HG02610 (cell line): ENCODE measurements around the gene YWHAE.
"Not testable (repeated sequence)": the region's sequence is repeated elsewhere in the genome, so short reads cannot be mapped to it uniquely, and the experiment has no call there.

Experiments used
- ATAC-seq: cut with Tn5 transposase; IDR thresholded peaks from one replicate; pipeline ENCODE4 v1.9.1; 2021; ENCODE audit warnings: mild to moderate bottlenecking, moderate library complexity; ENCODE audit not compliant: unreplicated experiment

The YWHAE gene

DNA sequence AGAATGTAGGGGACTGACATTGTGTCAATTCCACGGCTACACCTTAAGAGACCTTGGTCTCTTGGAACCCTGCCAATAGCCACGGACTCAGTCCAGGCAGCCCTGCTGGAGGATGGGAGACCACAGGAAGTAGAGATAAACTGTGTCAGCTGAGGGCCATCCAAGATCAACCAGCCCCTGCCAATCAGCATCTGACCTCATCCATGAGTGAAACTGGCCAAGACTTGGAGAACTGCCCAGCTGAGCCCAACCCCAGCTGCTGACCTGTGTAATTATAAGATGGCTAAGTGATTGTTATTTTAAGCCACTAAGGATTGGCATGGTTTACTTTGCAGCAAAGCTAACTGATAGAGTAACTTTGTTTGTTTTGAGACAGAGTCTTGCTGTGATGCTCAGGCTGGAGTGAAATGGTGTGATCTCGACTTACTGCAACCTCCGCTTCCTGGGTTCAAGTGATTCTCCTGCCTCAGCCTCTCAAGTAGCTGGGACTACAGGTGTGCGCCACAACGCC lies 13.3 kb upstream of the YWHAE start:
- no peak for ATAC-seq

DNA sequence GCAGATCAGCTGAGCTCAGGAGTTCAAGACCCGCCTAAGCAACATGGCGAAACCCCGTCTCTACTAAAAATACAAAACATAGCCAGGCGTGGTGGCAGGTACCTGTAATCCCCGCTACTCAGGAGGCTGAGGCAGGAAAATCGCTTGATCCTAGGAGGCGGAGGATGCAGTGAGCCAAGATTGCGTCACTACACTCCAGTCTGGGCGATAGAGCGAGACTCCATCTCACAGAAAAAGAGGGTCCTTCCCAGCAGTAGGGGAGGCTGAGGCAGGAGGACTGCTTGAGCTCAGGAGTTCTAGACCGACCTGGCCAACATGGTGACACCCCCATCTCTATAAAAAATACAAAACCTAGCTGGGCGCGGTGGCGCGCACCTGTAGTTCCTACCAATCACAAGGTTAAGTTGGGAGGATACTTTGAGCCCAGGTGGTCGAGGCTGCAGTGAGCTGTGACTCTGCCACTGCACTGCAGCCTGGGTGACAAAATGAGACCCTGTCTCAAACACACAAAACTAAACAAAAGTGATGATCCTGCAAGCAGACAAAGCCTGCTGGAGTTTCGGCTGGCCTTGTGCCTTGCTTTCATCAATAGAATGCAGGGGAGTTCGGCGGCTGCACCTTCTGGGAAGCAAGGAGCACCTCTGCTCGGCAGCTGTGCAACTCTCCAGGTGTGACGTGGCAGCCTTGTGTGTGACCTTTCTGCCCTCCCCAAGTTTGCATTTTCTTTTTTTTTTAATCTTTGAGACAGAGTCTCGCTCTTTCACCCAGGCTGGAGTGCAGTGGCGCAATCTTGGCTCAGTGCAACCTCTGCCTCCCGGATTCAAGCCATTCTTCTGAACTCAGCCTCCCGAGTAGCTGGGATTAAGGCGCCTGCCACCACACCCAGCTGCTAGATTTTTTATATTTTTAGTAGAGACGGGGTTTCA lies 12.4 kb upstream of the YWHAE start:
- no peak for ATAC-seq

DNA sequence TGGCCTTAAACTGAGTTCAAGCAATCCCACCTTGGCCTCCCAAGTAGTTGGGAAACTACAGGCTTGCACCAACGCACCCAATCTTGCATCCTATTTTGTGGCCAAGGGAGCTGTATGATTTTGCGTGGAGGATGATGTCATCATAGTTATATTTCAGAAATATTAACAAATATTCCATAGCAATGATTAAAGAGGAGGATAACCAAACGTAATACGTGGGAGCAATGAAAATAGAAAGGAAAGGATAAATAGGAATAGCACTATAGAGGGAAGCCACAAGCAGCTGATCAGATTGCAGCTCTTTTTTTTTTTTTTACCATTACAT lies 2.2 kb upstream of the YWHAE start:
- no peak for ATAC-seq

DNA sequence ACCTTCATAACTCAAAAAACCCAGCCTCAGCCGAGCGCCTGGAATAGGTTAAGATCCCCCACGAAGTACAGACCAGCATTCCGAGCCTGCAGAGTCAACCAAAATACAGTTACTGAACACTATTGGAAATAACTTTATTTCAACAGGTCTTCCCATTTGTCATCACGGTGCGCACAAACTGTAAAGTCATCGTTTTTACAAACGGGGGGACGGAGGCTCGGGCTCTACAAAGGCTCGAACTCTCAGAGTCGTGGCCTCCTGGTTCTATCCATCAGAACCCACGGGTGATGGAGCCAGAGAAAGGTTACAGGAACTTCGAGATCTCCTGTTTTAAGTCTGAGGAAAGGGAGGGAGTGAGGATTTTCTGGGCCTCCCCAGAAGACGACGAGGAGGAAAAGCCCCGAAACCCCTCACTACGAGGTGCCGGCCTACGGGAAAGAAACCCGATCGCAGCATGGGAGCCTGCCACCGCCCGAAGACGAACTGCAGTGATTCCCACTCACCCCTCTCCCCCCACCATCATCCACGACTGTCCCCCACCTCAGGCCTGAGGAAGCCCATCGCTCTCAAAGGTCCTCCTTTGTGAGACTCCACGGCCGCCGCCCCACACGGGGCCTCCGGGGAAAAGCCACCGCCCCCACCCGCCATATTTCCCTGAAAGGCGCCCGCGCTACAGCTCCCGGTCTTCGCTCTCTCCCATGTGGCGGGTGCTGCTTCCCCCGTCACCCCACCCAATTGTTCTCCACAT lies 917 bp downstream of the YWHAE start:
- ATAC-seq: peak; percentile 7

DNA sequence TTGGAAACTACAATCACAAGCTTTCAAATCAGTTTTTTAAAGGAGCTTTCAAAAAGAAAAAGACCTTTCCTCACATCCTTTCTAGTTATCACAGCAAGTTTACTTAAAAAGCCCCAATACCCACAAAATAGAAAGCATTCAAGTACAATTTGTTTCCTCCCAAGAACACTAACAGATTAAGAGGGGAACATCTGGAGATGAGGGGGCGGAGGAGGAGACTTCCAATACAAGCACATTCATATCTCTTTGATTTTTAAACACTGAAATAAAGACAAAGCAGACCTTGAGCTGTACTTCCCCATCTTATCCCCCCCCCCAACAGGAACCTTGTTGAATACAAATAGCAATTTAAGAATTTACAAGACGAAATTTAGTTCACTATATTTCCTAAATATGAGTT lies 2.0 kb downstream of the YWHAE start:
- ATAC-seq: no peak

DNA sequence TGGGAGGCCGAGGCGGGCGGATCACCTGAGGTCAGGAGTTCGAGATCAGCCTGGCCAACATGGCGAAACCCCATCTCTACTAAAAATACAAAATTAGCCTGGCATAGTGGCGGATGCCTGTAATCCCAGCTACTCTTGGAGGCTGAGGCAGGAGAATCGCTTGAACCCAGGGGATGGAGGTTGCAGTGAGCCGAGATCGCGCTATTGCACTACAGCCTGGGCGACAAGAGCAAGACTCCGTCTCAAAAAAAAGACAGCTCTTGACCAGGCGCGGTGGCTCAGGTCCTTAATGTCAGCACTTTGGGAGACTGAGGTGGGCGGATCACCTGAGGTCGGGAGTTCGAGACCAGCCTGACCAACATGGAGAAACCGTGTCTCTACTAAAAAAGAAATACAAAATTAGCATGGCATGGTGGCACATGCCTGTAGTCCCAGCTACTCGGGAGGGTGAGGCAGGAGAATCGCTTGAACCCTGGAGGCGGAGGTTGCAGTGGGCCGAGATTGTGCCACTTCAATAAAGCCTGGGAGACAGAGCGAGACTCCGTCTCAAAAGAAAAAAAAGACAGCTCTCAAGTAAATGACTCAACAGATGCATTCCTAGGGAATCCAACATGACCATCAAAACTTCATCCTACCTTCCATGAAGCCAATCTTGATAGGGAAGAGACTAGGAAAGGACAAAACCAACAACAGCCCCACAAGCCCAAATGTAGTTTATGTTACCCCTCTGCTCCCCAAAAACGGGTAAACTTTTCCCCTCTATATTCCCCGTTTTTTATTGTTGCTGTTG lies 4.0 kb downstream of the YWHAE start:
- ATAC-seq: not testable (repeated sequence)

DNA sequence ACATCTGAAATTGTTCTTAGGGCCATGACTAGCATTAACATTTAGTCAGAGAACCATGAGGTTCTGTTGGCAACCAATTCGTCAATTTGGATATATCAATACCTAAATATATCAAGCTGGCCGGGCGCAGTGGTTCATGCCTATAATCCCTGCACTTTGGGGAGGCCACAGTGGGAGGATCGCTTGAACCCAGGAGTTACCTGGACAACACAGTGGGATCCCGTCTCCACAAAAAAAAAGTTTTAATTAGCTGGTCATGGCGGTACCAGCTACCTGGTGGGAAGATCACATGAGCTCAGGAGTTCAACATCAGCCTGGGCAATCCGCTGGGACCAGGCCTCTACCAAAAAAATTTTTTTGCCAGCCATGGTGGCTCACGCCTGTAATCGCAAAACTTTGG lies 8.4 kb downstream of the YWHAE start:
- ATAC-seq: no peak

DNA sequence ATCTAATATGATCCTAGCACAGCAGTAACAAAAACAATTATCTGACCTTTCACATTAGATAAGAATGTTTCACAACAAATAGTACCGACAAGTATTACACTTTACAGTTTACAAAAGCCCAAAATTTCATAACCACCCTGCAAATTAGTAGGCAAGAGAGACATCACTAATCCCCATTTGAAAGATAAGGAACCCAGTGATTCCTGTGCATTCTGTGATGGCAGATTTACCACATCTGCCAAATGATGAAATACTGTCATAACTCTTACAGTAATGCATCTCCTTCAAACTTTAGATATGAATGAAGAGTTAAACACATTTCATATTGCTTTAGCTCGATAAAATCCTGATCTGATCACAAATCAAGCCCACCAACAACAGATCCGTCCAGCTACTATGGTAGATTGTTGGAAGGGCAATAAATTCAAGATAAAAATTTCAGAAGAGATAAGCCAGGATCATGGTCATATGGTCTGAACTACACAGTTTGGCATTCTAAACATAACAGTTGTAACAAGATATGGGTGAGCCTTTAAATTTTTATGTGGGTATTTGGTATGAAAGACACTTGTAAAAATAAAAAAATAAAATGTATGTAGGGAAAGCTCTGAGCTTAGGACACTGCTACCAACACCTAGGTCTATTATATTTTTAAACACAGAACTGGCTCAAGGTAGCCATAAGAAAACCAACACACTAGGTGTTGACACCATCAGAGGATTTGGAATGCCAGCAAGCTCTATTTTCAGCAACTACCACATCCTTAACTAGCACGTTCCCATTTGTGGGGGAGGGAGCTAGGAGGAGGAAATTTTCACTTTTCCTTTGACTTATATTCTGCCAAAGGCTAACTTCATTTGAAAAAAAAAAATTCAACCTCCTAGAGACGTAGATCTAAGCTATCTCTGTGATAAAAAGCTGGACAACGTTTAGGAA lies 9.3 kb downstream of the YWHAE start:
- ATAC-seq: no peak

DNA sequence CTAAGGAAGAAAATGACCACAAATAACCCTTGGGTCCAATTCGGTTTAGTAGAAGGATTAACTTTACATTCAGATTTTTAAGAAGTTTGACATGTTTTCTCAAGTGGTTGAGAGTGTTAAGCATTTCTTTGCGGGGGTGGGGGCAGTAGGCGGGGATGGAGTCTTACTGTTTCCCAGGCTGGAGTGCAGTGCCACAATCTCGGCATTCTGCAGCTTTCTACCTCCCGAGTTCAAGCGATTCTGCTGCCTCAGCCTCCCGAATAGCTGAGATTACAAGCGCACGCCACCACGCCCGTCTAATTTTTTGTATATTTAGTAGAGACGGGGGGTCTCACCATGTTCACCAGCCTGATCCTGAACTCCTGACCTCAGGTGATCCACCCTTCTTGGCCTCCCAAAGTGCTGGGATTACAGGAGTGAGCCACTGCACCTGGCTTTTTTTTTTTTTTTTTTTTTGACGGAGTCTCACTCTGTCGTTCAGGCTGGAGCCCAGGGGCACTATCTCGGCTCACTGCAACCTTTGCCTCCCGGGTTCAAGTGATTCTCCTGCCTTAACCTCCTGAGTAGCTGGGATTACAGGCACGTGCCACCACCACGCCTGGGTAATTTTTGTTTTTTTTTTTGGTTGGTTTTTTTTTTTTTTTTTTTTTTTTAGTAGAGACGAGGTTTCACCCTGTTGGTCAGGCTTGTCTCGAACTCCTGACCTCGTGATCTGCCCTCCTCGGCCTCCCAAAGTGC lies 12.4 kb downstream of the YWHAE start:
- ATAC-seq: not testable (repeated sequence)

DNA sequence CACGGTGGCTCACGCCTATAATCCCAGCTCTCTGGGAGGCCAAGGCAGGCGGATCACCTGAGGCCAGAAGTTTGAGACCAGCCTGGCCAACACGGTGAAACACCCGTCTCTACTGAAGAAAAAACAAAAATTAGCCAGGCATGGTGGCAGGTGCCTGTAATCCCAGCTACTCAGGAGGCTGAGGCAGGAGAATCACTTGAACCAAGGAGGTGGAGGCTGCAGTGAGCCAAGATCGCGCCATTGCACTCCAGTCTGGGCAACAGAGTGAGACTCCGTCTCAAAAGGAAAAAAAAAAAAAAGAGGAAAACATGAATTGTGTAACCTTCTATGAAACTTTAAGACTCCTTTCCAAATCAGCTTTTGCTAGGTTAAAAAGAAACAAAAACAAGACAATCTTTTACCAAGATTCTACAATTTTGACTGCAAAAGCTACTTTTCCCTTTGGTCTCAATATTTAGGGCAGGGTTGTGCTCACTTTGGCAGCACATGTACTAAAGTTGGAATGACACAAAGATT lies 13.3 kb downstream of the YWHAE start:
- ATAC-seq: not testable (repeated sequence)

DNA sequence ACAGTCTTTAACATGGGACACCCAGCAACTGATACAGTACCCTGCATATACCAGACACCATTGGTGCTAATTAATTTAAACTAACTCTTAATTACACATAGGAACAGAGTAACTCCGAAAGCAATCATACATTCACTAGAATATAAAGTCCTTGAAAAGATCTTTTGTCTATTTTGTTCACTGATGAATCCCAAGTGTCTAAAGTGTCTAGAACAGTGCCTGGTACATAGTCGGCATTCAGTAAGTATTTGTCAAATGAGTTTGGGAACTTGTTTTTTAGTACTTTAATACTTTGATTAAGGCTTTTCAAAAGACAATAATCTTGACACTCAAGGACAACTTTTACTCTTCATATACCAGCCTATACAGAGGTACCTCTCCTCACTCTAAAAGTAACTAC lies 13.8 kb downstream of the YWHAE start:
- ATAC-seq: no peak

DNA sequence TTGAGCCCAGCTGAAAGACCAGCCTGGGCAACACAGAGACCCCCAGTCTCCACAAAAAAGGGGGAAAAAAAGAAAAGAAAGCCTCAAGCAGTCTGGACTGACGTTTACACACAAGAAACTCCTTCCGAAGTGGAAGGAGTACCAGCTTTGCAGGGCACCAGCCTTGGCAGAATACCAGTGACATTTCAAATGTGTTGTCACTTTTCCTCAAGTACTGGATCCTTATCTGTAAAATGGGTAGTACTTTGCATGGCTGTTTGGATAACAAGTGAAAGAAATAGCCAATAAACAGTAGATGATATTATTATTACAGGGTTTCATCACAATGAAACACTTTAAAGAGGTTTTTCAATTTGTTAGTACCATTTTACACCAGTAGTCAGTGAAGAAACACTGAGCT lies 14.2 kb downstream of the YWHAE start:
- no peak for ATAC-seq

DNA sequence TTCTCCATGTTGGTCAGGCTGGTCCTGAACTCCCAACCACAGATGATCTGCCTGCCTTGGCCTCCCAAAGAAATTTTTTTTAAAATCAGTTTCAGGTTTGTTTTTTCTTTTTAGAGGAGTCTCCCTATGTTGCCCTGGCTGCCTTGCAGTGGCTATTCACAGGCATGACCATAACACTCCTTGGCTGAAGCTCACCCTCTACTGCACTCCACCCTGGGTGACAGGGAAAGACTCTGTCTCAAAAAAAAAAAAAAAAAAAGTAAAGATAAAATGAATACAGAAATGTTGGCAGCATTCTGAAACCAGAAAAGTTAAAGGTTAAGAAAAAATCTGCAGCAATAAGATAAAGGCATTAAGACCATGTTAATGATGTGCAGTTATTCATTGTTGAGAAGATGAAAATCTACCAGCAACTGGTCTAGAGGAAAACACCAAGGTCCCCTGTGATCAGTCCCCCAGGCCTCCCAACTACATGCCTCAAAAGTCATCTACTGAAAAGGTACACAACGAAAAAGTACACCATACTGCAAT lies 15.1 kb downstream of the YWHAE start:
- ATAC-seq: no peak

DNA sequence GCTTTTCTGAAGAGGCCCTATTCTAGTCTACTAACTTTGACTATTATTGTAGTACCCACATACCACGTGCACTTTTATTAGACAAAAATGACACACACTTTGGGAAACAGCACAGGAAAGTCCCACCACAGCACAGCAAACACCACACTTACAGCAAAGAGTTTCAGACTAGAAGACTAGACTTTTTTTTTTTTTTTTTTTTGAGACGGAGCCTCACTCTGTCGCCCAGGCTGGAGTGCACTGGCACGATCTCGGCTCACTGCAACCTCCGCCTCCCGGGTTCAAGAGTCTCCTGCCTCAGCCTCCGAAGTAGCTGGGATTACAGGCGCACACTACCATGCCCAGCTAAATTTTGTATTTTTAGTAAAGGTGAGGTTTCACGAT lies 20.1 kb downstream of the YWHAE start:
- ATAC-seq: peak; percentile 62

DNA sequence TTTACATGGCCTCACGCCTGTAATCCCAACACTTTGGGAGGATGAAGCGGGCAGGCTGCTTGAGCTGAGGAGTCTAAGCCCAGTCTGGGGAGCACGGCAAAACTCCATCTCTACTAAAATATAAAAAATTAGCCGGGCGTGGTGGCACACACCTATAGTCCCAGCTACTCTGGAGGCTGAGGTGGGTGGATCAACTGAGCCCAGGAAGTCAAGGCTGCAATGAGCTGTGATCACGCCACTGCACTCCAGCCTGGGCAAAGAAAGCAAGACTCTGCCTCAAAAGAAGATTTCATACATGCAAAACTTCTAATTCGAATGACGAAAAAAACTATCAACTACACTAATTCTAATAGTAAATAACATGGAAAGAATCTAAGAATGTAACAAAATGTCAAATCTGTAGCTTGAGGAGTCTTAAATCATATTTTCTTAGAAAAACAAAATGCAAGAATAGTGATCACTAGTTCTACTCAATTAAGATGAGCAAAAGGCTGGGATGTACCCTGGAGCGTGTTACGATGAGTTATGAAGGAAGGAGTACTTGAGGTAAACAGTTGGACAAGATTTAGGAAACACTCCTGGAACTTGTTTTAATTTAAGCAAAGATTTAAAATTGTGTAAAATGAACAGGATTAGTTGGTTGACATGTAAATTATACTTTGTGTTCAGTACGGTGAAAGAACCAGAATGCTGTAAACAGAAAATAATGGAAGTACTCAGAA lies 20.7 kb downstream of the YWHAE start:
- ATAC-seq: no peak

DNA sequence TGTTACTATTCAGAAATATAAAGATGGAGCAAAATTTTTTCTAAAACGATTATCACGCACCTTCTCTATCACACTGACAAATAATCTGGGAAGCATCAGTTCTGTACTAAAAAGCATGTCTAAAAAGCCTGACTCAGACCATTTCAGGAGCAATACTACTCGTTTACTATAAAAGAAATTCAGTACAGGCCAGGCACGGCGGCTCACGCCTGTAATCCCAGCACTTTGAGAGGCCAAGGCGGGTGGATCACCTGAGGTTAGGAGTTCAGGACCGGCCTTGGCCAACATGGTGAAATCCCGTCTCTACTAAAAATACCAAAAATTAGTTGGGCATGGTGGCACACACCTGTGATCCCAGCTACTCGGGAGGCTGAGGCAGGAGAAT lies 21.6 kb downstream of the YWHAE start:
- ATAC-seq: not testable (repeated sequence)

DNA sequence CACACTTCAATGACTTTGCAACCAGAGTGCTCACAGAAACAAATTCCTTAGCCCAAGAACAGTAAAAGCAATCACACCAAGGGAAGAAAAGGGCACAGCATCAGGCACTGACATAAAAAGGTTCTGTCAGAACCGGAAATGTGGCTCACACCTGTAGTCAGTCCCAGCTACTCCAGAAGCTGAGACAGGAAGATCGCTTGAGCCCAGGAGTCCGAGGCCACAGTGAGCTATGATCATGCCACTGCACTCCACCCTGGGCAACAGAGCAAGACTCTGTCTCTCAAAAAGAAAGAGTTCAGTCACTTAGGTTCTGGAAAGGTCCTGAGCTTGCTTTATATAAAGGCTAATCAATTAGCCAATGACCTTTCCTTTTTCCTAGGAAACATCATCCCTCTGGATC lies 22.7 kb downstream of the YWHAE start:
- ATAC-seq: no peak

DNA sequence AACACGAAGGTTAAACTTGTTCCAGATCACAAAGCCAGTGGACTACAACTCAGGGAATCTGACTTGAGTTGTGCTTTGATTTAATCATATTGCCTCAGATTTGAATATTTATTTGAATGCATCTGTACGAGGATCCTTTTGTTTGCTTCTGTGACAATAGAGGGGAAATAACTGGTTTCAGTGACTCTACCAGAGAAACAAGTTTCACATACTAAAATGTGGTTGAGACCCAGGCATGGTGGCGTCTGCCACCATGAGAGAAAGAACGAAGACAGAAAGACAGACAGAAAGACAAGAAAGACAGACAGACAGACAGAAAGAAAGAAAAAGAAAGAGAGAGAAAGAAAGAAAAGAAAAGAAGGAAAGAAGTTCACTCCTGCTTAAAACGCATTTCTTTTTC lies 24.0 kb downstream of the YWHAE start:
- ATAC-seq: no peak
